ENCODE results near the gene MIEN1.
"Not testable (repeated sequence)": the region's sequence is repeated elsewhere in the genome, so short reads cannot be mapped to it uniquely, and the experiment has no call there.

MIEN1 gene

DNA sequence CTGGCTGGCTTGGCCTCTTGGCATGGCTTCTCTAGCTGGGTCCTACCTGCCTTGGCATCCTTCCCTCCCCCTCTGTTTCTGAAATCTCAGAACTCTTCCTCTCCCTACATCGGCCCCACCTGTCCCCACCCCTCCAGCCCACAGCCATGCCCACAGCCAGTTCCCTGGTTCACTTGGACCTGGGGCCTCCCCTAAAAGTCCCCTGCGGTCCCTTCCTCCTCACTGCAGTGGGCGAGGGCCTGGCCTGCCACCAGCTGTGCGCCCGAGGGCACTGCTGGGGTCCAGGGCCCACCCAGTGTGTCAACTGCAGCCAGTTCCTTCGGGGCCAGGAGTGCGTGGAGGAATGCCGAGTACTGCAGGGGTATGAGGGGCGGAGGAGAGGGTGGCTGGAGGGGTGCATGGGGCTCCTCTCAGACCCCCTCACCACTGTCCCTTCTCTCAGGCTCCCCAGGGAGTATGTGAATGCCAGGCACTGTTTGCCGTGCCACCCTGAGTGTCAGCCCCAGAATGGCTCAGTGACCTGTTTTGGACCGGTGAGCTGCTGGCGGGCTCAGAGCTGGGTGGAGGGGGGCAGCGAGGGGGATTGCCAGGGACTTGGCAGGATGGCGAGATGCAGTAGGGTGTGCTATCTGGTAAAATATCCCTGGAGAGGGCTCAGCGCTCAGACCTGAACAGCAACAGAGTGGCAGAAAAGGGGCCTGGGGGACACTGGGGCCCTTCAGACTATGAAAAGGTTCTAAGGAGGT lies 14.1 kb downstream of the MIEN1 start:
- no peak for DNase-seq (ENCODE audit: low spot score)

DNA sequence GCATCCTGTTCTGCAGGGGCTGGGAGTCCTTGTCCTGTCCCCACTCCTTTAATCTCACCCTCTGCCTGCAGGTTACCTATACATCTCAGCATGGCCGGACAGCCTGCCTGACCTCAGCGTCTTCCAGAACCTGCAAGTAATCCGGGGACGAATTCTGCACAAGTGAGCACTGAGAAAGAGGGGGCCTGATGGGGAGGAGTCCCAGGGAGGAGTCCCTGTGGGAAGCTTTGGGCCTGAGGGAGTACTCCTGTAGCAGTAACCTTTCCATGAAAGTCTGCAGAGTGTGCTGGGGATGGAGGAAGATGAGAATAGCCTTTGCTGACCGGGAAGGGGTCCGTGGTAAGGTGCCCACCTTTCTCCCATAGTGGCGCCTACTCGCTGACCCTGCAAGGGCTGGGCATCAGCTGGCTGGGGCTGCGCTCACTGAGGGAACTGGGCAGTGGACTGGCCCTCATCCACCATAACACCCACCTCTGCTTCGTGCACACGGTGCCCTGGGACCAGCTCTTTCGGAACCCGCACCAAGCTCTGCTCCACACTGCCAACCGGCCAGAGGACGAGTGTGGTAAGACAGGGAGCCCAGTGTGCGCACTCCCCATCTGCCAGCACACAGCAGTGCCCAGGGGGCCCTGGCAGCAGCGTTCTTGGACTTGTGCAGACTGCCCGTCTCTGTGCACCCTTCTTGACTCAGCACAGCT lies 14.8 kb downstream of the MIEN1 start:
- no peak for DNase-seq (ENCODE audit: low spot score)

- no peak for DNase-seq (ENCODE audit: low spot score)
Measured at GRCh38 chr17:39714234-39714633, 16.1 kb downstream of the MIEN1 start.

DNA sequence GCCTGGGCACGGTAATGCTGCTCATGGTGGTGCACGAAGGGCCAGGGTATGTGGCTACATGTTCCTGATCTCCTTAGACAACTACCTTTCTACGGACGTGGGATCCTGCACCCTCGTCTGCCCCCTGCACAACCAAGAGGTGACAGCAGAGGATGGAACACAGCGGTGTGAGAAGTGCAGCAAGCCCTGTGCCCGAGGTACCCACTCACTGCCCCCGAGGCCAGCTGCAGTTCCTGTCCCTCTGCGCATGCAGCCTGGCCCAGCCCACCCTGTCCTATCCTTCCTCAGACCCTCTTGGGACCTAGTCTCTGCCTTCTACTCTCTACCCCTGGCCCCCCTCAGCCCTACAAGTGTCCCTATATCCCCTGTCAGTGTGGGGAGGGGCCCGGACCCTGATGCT lies 18.5 kb downstream of the MIEN1 start:
- no peak for DNase-seq (ENCODE audit: low spot score)

- not testable (repeated sequence) for DNase-seq (ENCODE audit: low spot score)
Measured at GRCh38 chr17:39711071-39711470, 19.3 kb downstream of the MIEN1 start.

GRCh38 chr17:39709998-39710964 lies 20.1 kb downstream of the MIEN1 start:
- peak; percentile 17 for DNase-seq (ENCODE audit: low spot score)

DNA sequence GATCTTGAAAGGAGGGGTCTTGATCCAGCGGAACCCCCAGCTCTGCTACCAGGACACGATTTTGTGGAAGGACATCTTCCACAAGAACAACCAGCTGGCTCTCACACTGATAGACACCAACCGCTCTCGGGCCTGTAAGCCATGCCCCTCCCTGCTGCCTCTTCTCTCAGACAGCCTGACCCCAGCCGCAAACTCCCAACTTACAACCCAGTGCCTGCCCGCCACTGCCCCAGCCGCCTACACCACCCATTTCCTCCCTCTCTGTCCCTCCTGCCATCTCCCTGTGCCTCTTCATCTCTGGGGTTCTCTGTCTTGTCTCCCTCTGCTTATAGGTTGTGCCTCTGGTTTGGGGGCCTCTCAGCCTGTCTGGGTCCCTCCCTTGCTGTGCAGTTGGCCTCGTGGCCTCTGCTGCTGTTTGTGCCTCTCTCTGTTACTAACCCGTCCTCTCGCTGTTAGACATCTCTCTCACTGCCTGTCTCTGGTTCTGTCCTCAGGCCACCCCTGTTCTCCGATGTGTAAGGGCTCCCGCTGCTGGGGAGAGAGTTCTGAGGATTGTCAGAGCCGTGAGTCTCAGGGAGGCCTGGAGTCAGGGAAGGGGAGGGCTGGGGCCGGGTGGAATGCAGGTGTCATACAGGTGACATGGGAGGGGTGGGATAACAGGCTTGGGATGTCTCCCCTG lies 20.9 kb downstream of the MIEN1 start:
- no peak for DNase-seq (ENCODE audit: low spot score)

- no peak for DNase-seq (ENCODE audit: low spot score)
Measured at GRCh38 chr17:39706921-39707337, 23.4 kb downstream of the MIEN1 start.

DNA sequence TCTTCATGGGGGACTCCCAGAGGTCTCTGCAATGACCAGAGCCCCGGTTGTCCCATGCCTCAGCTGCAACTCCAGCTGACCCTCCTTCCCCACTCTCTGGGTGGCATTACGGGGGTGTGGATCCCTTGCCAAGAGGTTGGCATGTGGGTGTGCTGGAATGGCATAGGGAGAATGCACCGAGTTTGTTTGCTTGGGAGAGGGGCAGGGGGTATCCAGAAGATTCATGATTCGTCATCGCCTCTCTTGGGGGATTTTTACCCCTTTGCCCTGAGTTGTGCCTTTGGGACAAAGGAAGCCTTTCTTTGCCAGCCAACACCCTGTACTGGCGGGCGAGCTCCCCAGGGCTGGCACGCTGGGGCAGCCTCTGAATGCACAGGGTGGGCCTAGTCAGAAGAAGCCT lies 23.9 kb downstream of the MIEN1 start:
- no peak for DNase-seq (ENCODE audit: low spot score)

GRCh38 chr17:39705786-39706348 lies 24.5 kb downstream of the MIEN1 start:
- no peak for DNase-seq (ENCODE audit: low spot score)

DNA sequence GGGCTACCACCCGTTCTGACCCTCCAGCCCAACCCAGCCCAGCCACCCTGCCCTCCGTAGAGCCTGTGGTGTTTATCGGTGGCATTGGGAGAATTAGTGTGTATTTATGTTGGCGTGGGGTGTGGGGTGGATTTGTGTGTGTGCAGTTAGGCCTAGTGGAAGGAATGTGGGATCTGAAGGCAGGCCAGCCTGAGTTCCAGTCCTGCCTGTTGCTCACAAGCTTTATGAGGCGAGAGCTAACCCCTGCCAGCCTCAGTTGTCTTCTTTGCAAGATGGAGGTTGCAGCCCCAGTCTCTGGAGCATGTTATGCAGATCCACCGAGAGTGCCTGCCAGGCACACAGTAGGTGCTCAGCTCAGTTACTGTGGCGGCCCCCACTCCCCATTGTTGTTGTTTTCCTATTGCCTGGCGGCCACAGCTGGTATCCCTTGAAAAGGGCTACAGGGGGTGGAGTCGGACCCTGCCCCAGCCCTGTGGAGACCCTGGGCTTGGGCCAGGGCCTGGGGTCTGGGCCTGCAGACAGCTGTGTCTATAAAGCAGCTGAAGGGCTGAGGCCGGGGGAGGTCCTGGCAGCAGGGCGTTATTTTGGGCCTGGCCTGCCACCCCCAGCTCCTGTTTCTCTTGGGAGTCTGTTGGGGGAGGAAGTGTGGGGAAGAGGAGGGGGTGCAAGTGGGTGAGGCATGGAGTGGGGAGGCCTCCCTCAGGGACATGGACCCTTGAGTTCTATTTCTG lies 25.3 kb downstream of the MIEN1 start:
- DNase-seq (ENCODE audit: low spot score), result no peak

GRCh38 chr17:39703913-39704312 lies 26.4 kb downstream of the MIEN1 start:
- no peak for DNase-seq (ENCODE audit: low spot score)

DNA sequence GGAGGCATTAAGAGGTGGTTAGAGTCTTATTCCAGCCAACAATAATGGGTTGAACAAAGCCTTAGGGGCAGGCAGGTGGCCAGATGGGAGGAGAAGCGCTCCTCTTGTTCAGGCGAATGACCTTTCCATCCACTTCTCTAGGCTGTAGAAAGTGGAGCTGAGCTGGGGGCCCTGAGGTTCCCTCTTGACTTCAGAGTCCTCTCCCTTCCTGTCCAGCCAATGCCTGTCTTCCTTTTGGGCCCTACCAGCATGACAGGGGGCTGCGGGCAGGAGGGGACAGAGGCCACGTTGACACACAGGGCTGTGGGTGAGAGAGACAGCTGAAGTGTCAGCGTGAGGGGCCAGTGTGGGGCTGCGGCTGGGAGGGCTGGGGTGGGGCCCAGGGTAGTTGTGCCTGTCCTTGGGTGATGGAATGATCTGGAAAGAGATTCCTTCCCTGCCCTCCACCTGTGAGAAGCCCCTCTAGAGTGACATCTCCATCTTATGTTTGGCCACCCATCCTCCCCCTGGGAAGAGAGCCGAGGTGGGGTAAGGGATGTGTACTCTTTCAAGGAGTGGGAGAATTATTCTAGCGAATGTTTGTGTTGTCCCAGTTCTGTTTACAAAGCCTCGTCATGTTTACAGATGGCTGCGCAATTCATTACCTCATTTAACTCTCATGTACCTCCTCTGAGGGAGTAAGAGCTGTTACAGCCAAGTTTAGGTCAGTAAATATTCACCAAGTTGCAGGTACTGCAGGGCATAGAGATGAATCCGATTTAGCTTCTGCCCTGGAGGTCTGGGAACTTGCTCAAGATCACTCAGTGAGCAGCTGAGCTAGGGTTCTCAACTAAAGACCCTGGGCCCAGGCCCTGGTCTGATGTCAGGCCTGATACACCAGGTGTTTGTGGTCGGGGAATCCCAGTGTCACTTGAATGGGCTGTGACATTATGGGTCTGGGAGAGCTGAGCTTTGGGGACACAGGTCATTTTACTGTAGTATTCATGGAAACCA lies 27.1 kb downstream of the MIEN1 start:
- no peak for DNase-seq (ENCODE audit: low spot score)

DNA sequence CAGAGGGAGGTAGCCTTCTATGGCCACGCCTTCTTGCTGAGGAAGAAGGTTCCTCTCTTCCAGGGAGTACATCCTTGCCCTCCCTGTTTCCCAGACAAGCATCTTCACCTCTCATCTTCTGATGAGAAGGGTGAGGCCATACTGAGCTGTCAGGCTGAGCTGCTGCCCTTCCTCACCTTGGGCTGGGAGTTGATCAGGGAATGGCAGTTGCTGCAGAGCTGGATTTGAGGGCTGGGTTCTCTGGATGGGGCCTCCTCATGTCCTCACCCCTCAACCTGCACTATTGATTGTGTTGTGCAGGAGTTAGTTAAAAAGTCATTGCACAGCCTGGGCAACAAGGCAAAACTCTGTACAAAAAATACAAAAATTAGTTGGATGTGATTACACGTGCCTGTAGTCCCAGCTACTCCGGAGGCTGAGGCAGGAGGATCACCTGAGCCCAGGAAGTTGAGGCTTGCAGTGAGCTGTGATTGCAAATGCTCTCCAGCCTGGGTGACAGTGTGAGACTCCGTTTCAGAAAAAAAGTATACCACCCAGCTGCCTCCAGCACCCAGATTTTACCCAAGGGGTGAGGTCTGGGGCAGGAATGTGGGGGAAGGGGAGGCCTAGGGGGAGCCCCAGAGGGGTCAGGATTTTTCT lies 28.4 kb downstream of the MIEN1 start:
- DNase-seq (ENCODE audit: low spot score), result no peak

- DNase-seq (ENCODE audit: low spot score), result no peak
Measured at GRCh38 chr17:39701012-39701783, 29.1 kb downstream of the MIEN1 start.

DNA sequence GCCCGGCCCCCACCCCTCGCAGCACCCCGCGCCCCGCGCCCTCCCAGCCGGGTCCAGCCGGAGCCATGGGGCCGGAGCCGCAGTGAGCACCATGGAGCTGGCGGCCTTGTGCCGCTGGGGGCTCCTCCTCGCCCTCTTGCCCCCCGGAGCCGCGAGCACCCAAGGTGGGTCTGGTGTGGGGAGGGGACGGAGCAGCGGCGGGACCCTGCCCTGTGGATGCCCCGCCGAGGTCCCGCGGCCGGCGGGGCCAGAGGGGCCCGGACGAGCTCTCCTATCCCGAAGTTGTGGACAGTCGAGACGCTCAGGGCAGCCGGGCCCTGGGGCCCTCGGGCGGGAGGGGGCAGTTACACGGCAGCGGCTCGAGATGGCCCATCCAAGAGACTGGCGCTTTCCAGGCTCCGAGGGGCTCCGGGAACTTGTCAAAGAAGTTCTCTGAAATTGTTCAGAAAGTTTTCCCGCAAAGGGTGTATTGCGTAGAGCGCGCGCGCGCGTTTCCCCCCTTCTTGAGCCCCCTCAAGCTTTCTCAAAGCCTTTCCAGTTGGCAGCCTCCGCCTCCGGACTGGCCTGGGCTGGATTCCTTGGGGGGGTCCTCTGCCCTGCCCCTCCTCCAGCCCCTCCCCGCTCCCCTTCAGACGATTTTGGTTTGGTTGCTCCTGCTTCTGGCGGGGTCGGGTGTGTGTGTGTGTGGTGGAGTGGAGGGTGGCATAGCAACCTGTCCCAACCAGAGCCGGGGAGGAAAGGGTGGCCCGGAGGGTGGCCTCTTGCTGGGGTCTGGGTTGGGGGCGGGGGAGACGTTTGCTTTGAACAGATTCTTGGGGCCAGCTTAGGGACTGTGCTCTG lies 30.0 kb downstream of the MIEN1 start:
- DNase-seq (ENCODE audit: low spot score), result no peak

GRCh38 chr17:39699818-39700147 lies 30.5 kb downstream of the MIEN1 start, which contains the start of gene ERBB2:
TSS of gene ERBB2 (plus strand) at chr17:39700064. CDS start at chr17:39700239, 175 bp downstream.
- DNase-seq (ENCODE audit: low spot score), result no peak

Data from pons (tissue), 1 donor.